HCT116 (cell line): ENCODE results near the gene MORN5. TPM values are rescaled to one million over a fixed set of nuclear protein-coding genes. Genes with fewer than 3 reads are reported as not detected.

Experiments
- ATAC-seq: fragments of 200-7000 bp; cut with Tn5 transposase; 2 replicates; pipeline ENCODE4 v1.9.1; 2020; ENCODE audit warnings: mild to moderate bottlenecking, moderate library complexity
- BruUV-seq: library from RNA; stranded (reverse); fragments of 400-500 nt; replicated peaks from 2 replicates; lab custom pipeline; 2021; lab: Mats Ljungman, UMichigan
- CTCF ChIA-PET: fragments of 300-600 bp; sonication (Branson Sonifier 250); formaldehyde crosslinking; loops from one replicate; lab custom pipeline; 2021; ENCODE audit warnings: antibody characterized with exemption; lab: Charles Lee
- POLR2A ChIA-PET: fragments of 300-600, 350-600 bp; sonication (Branson Sonifier 250); formaldehyde crosslinking; loops from one replicate; lab custom pipeline; 2021; ENCODE audit warnings: antibody characterized with exemption; lab: Charles Lee
- RAD21 ChIA-PET, 2 experiments: fragments of 300-600 bp; sonication (Branson Sonifier 250); formaldehyde crosslinking; loops; one replicate each; lab custom pipeline; 2023; ENCODE audit warnings: low total read pairs in 2 of 2; ENCODE audit not compliant: uncharacterized antibody in 2 of 2, unreplicated experiment in 2 of 2, low non-redundant PET in 1 of 2; lab: Charles Lee
- DNase-seq: peaks from one replicate; pipeline ENCODE4 v3.0.0-alpha.2; 2010; ENCODE audit warnings: low read depth, low spot score
- H2AFZ ChIP-seq: fragments of 200-600 bp; shearing (Covaris generic), sonication (generic); 2 replicates; pipeline ENCODE4 v1.6.1; 2017; ENCODE audit warnings: low read depth, mixed run types, mixed read lengths, antibody characterized with exemption, low read length; ENCODE audit not compliant: poor library complexity, severe bottlenecking
- H3K27ac ChIP-seq: 2 replicates; pipeline ENCODE4 v1.5.1; 2012; ENCODE audit warnings: low read depth, low read length
- H3K27me3 ChIP-seq: fragments of 200-600 bp; sonication (generic); 2 replicates; pipeline ENCODE4 v1.6.1; 2016; ENCODE audit warnings: mixed run types, low read length, mixed read lengths; ENCODE audit not compliant: insufficient read depth
- H3K36me3 ChIP-seq, 2 experiments: fragments of 200-500 bp in 1 of 2; fragments of 200-600 bp in 1 of 2; sonication (Bioruptor generic) in 1 of 2; sonication (generic) in 1 of 2; 2 replicates each; pipeline versions ENCODE4 v1.5.1 to v1.6.1; 2014 to 2016; ENCODE audit warnings: low read length in 2 of 2, inconsistent platforms in 1 of 2, mixed read lengths in 1 of 2, mixed run types in 1 of 2; ENCODE audit not compliant: insufficient read depth in 2 of 2, control insufficient read depth in 1 of 2
- H3K4me1 ChIP-seq, 2 experiments: fragments of 200-600 bp in 1 of 2; sonication (generic) in 1 of 2; 2 replicates each; pipeline versions ENCODE4 v1.5.1 to v1.6.1; 2012 to 2017; ENCODE audit warnings: low read length in 2 of 2, inconsistent platforms in 1 of 2, mild to moderate bottlenecking in 1 of 2, mixed read lengths in 1 of 2, mixed run types in 1 of 2, moderate library complexity in 1 of 2; ENCODE audit not compliant: insufficient read depth in 2 of 2, control insufficient read depth in 1 of 2
- H3K4me2 ChIP-seq: fragments of 200-600 bp; sonication (generic); 2 replicates; pipeline ENCODE4 v1.6.1; 2017; ENCODE audit warnings: mixed run types, low read length, mixed read lengths
- H3K4me3 ChIP-seq, 2 experiments: fragments of 200-600 bp in 1 of 2; sonication (generic) in 1 of 2; replicated peaks in 1 of 2; 2 replicates each; pipeline ENCODE4 v1.5.1; 2011 to 2016; ENCODE audit warnings: low read length in 2 of 2, control low read depth in 1 of 2, low read depth in 1 of 2, mild to moderate bottlenecking in 1 of 2, mixed read lengths in 1 of 2, mixed run types in 1 of 2
- H3K79me2 ChIP-seq: fragments of 200-600 bp; sonication (generic); 2 replicates; pipeline ENCODE4 v1.6.1; 2017; ENCODE audit warnings: mild to moderate bottlenecking, mixed run types, low read length, moderate library complexity, mixed read lengths; ENCODE audit not compliant: insufficient read depth
- H3K9ac ChIP-seq: fragments of 200-600 bp; sonication (generic); 2 replicates; pipeline ENCODE4 v1.6.1; 2016; ENCODE audit warnings: low read length, mixed read lengths
- H3K9me2 ChIP-seq: fragments of 200-600 bp; sonication (generic), shearing (Covaris generic); 2 replicates; pipeline ENCODE4 v1.6.1; 2017; ENCODE audit warnings: mixed run types, mild to moderate bottlenecking, moderate library complexity; ENCODE audit not compliant: insufficient read depth
- H3K9me3 ChIP-seq, 2 experiments: fragments of 200-500 bp in 1 of 2; fragments of 200-600 bp in 1 of 2; sonication (Bioruptor generic) in 1 of 2; sonication (generic) in 1 of 2; 2 replicates each; pipeline ENCODE4 v1.6.1; 2014 to 2017; ENCODE audit warnings: low read length in 2 of 2, mixed read lengths in 2 of 2, inconsistent platforms in 1 of 2, low read depth in 1 of 2, mild to moderate bottlenecking in 1 of 2, mixed run types in 1 of 2, moderate library complexity in 1 of 2; ENCODE audit not compliant: control insufficient read depth in 1 of 2, insufficient read depth in 1 of 2
- H4K20me1 ChIP-seq: fragments of 200-600 bp; sonication (generic), shearing (Covaris generic); 2 replicates; pipeline ENCODE4 v1.6.1; 2017; ENCODE audit warnings: mixed run types, mild to moderate bottlenecking, moderate library complexity; ENCODE audit not compliant: insufficient read depth
- EZH2phosphoT487 ChIP-seq: fragments of 200-600 bp; IDR thresholded peaks from 2 replicates; pipeline ENCODE4 v1.6.1; 2018; ENCODE audit warnings: antibody characterized with exemption, borderline replicate concordance
- FOSL1 ChIP-seq: IDR thresholded peaks from 2 replicates; pipeline ENCODE4 v1.6.1; 2012; ENCODE audit warnings: low read depth
- POLR2AphosphoS5 ChIP-seq: IDR thresholded peaks from 2 replicates; pipeline ENCODE4 v1.6.1; 2011; ENCODE audit warnings: mild to moderate bottlenecking, low read depth, low read length, moderate library complexity
- RAD21 ChIP-seq: IDR thresholded peaks from 2 replicates; pipeline ENCODE4 v1.6.1; 2012; ENCODE audit warnings: low read depth, mild to moderate bottlenecking
- SIN3A ChIP-seq: IDR thresholded peaks from 2 replicates; pipeline ENCODE4 v1.6.1; 2012; ENCODE audit warnings: low read depth
- SP1 ChIP-seq: IDR thresholded peaks from 2 replicates; pipeline ENCODE4 v1.6.1; 2012; ENCODE audit warnings: low read depth
- SRF ChIP-seq: IDR thresholded peaks from 2 replicates; pipeline ENCODE4 v1.6.1; 2012; ENCODE audit warnings: low read depth
- YY1 ChIP-seq: IDR thresholded peaks from 2 replicates; pipeline ENCODE4 v1.6.1; 2011; ENCODE audit warnings: low read length, low read depth, moderate library complexity, mild to moderate bottlenecking; ENCODE audit not compliant: insufficient replicate concordance; ENCODE audit errors: extremely low read depth
- ZFX ChIP-seq: fragments of 450-650 bp; IDR thresholded peaks from 2 replicates; pipeline ENCODE4 v1.6.1; 2017
- intact Hi-C: fragments of 100-400 bp; cut with micrococcal nuclease; formaldehyde crosslinking; loops from 2 replicates; pipeline ENCODE4 v1.10.0; 2022
- total RNA-seq: library from RNA; stranded (reverse); gene quantifications from one replicate; pipeline ENCODE4 v1.2.1, GENCODE V29; 2021; ENCODE audit not compliant: unreplicated experiment
- TF ChIP-seq, protein P1 (sequence below): IDR thresholded peaks from 2 replicates; pipeline ENCODE4 v1.6.1; 2012

MORN5 gene
- total RNA-seq, 1 experiment from 2014 or later: not detected

DNA sequence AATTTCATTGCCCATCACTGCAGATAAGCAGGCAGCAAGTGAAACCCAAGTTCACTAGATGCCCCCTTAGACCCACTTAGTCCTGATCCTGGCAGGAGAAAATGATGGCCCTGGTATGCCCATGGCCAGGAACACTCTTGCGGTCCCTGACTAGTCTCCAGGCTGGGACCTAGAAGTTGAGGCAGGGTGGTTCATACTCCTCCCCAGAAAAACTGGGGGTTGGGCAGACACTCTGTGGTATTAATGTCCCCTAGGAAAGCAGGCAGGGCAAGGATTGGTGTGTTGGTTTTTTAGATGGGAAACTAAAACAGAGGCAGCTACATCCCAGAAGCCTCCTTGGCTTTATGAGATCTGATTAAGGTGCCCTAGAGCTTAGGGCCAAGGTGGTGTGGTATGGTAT lies 56.0 kb downstream of the MORN5 start:
- no TSS peak for BruUV-seq
- RAD21 ChIA-PET: no interaction called here
- peaks cover 3 to 23% of the 10 kb centered on the region in 2 experiments; a peak in 3 of 4 replicates for H3K4me1 ChIP-seq
- no peak for TF ChIP-seq SIN3A
- TF ChIP-seq, protein P1, sequence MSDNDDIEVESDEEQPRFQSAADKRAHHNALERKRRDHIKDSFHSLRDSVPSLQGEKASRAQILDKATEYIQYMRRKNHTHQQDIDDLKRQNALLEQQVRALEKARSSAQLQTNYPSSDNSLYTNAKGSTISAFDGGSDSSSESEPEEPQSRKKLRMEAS: no peak
- TF ChIP-seq FOSL1: no peak
- TF ChIP-seq RAD21: no peak
- no peak for TF ChIP-seq EZH2phosphoT487
- no peak for TF ChIP-seq POLR2AphosphoS5
- TF ChIP-seq, all 23 proteins: peak for 0
- Histone ChIP-seq H2AFZ (no peak overlapping the region), H3K27me3 (no peaks in the 10 kb centered on the region), H3K79me2 (no peaks in the 10 kb centered on the region), H3K9me3 (no peaks in the 10 kb centered on the region), H3K9ac (no peak overlapping the region), H4K20me1 (no peaks in the 10 kb centered on the region), H3K9me2 (no peaks in the 10 kb centered on the region), H3K4me2 (no peak overlapping the region), H3K27ac (no peak overlapping the region), H3K4me3 (no peak overlapping the region), H3K36me3 (no peaks in the 10 kb centered on the region)
- DNase-seq: no peak
- CTCF ChIA-PET: interaction anchor here (0.7 kb wide), 1 partner anchor 91 kb away, joined by 3 read pairs; no protein-coding TSS in a partner anchor
- intact Hi-C loops: no loop called here
- POLR2A ChIA-PET: no interaction called here
- no peak for ATAC-seq

DNA sequence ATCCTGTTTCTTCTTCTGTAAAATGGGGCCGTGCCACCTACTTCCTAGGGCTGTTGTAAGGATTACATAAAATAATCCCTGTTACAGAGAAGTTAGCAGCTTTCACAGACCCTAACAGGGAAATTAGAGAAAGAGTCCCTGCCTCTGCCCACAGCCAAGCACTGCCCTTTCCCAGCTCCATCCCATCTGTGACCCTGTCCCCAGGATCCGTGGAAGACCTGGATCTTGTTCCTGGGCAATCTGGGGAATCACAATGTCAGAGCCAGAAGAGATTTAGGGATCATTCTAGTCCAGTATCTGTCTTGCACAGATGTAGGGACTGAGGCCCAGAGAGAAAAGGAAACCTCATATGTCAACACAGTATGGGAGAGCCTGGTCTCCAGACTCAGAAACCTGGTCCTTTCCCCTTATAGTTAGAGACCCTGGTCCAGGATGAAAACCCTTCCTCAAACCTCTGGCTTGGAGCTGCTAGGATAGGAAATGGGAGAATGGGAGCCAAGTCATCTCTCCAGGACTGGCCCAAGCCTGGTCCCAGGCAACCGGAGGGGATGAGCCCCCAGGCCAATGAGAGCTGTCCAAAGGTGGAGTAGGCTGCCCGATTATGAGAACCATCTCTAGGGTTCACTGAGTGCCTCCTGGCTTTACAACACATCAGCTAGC lies 56.6 kb downstream of the MORN5 start:
- H4K20me1 ChIP-seq: no peaks in the 10 kb centered on the region
- ChIA-PET POLR2A (no interaction called here), RAD21 (interaction anchor here in 1 of 2 experiments (0.7 kb wide), 1 partner anchor 103 kb away, joined by 4 read pairs; no protein-coding TSS in a partner anchor), CTCF (interaction anchor here (0.7 kb wide), 1 partner anchor 91 kb away, joined by 3 read pairs; no protein-coding TSS in a partner anchor)
- no peak for DNase-seq
- no peaks in the 10 kb centered on the region for H3K79me2 ChIP-seq
- H3K4me1 ChIP-seq: peaks cover 3 to 23% of the 10 kb centered on the region in 2 experiments; a peak in 3 of 4 replicates
- no peak overlapping the region for H3K4me2 ChIP-seq
- H3K27ac ChIP-seq: no peak overlapping the region
- H3K9me3 ChIP-seq: no peaks in the 10 kb centered on the region
- TF ChIP-seq SRF: no peak
- TF ChIP-seq YY1: no peak
- no peak for TF ChIP-seq ZFX
- TF ChIP-seq, protein P1: no peak
- TF ChIP-seq SP1: no peak
- H2AFZ ChIP-seq: no peak overlapping the region
- H3K9me2 ChIP-seq: no peaks in the 10 kb centered on the region
- BruUV-seq: no TSS peak
- no peak overlapping the region for H3K9ac ChIP-seq
- H3K27me3 ChIP-seq: no peaks in the 10 kb centered on the region
- no peak overlapping the region for H3K4me3 ChIP-seq
- no peak for ATAC-seq
- intact Hi-C loops: no loop called here
- H3K36me3 ChIP-seq: no peaks in the 10 kb centered on the region
